ENCODE results near the gene GALNT17.
"Not testable (repeated sequence)": the region's sequence is repeated elsewhere in the genome, so short reads cannot be mapped to it uniquely, and the experiment has no call there.

GALNT17 gene

GRCh38 chr7:71643031-71643430, 511.1 kb downstream of the GALNT17 start:
- not testable (repeated sequence) for DNase-seq

GRCh38 chr7:71645836-71646235, 513.9 kb downstream of the GALNT17 start:
- DNase-seq = no peak

- DNase-seq = no peak
Observed at GRCh38 chr7:71649812-71650211, 517.9 kb downstream of the GALNT17 start.

GRCh38 chr7:71650653-71651337, 518.9 kb downstream of the GALNT17 start:
- DNase-seq = no peak

GRCh38 chr7:71652510-71652909, 520.6 kb downstream of the GALNT17 start:
- DNase-seq = no peak

DNA sequence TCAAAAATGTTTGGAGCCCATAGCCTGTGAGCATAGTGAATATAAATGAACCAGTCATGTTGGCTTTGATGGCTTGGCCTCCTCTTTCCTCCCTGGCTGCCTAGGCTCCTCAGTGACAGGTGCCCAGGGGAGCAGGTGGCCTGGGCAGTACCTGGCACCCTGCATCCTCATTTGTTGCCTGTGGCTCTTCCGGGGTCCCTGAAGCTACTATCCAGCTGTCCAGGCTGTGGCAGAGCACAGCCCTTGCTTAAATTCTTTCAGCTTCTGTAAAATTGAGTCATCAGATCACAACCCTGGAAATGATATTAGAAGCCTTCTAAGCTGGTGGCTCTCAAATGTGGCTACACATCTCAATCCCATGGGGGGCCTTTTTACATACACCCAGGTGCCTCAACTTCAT, 525.4 kb downstream of the GALNT17 start:
- DNase-seq = no peak

DNA sequence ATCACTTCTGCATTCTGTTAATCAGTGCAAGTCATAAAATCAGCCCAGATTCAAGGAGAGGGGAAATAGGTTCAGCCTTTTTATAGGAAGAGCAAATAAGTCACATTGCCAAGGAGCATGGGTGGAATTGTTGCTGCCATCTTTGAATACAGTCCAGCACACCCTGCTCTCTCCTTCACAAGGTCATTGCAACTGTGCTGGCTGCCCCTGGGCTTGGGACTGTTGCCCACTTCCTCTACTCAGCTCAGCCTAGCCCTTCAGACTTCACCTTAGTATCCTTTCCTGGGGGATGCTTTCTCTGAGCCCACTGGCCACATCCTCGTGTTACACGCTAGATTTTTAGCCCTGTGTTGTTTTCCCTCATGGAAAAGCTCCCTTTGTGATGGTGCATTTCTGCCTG, 527.7 kb downstream of the GALNT17 start:
- no peak for DNase-seq

- no peak for DNase-seq
Observed at GRCh38 chr7:71661671-71662224, 529.8 kb downstream of the GALNT17 start.

GRCh38 chr7:71665716-71666115, 533.8 kb downstream of the GALNT17 start:
- DNase-seq = no peak

- DNase-seq = no peak
Observed at GRCh38 chr7:71668572-71668971, 536.6 kb downstream of the GALNT17 start.

- no peak for DNase-seq
Observed at GRCh38 chr7:71679480-71679879, 547.5 kb downstream of the GALNT17 start.

DNA sequence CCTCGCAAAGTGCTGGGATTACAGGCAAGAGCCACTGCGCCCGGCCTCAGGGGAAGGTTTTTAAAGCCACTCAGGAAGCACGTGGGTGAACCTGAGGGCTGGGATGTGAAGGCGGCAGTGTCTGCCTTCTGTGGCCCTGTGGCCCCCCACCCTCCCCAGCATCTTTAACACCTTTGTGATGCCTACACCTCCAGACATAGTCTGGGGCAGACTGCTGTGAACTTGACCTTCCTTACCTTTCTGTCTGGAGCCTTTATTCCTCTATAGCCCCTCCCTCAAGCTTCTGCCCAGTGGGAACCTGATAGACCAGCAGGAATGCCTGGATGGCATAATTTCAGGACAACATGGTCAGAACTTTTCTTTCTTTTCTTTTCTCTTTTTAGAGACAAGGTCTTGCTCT, 550.2 kb downstream of the GALNT17 start:
- DNase-seq = no peak

GRCh38 chr7:71682841-71683781, 551.2 kb downstream of the GALNT17 start:
- no peak for DNase-seq

DNA sequence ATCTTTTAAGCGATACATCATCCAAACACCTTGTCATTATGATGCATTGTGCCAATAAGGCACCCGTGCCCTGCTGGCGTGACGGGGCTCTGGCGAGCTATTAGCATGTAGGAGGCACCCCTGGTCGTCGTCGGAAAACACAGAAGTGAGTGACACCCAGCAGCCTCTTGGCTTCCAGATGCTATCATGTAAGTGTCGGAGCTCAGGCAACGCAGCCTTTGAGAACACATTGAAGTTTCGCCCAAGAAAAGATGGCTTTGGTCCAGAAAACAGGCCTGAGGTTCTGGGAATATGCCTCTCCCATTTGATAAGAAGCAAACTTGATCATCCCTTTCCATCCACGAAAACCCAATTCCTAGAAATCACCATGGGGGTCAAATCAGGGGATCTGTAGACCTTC, 555.3 kb downstream of the GALNT17 start:
- DNase-seq = no peak

DNA sequence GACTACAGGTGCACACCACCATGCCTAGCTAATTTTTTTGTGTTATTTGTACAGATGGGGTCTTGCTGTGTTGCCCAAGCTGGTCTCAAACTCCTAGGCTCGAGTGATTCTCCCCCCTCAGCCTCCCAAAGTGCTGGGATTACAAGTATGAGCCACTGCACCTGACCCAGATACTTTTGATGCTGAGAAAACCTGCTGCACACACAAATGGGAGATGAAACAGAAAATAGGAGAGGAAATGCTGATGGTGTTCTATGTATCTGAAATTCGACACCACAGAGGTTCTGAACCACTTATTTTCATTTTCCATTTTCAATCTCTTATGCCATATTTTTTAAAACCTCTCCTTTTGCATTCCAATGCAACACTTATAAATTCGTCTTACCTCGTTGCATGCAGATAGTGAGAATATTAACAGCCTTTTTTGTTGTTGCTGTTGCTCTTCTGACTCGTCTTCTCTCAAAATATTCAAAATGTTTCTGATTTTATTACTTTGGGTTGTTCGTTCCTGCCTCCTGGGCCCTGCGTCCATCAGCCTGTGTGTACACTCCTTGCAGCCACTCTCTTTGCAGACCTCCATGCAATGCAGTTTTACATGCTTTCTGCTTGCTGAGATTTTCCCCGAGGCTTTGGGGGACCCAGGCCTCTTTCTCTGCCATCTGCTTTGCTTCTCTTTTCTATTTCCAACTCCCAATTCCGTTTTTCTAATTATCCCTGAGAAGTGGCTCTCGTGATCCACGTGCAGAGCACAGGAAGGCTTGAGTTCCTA, 556.1 kb downstream of the GALNT17 start:
- no peak for DNase-seq

DNA sequence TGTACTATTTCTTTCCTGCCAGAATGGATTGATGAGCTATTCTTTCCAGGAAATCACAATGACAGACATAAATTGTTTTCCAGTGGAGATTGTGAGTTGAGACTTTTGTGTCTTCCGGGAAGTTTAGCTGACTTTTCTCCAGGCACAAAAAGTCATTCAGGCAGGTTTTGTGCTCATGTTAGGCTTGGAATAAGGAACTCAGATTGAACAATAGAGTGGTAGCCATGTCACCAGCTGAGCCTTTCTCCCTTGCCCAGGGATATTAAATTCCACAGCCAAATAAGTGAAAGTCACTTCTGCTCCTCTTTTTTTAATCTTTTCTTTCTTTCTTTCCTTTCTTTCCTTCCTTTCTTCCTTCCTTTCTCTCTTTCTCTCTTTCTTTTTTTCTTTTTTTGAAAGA, 559.6 kb downstream of the GALNT17 start:
- no peak for DNase-seq

DNA sequence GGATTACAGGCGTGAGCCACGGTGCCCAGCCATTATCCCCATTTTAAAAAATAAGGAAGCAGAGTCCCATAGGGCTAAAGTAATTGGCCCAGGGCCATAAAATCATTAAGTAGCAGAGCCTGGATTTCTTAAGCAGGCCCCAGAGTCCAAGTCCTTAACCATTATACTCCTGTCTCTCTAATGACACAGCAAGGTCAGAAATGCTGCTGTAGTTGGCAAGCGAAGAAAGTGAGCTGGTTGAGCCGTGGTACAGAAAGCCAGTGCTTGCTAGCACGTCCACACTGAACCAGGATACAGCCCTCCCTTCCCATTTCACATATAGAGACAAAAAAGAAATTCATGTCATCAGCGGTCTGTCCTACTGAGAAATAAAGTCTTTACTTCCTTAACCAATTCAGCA, 562.7 kb downstream of the GALNT17 start:
- DNase-seq = no peak

DNA sequence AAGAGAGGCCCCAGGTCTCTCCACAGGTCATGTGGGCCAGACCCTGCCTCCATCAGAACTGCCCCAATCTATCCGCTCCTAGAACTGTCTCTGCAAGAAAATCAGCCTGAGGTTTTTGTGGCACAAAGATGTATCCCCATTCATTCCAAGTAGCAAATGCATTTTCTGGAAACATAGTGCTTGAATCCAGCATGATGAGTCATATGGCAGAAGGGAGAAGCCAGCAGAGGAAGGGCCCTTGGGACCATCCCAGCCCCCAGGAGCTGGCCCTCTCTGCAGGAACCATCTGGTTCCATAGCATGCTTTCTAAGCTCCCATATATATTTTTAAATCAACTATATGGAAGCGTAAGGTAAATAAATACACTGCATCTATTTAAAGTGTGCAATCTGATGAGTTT, 563.2 kb downstream of the GALNT17 start:
- no peak for DNase-seq

- no peak for DNase-seq
Observed at GRCh38 chr7:71696511-71696910, 564.6 kb downstream of the GALNT17 start.

GRCh38 chr7:71697400-71697799, 565.5 kb downstream of the GALNT17 start:
- no peak for DNase-seq

DNA sequence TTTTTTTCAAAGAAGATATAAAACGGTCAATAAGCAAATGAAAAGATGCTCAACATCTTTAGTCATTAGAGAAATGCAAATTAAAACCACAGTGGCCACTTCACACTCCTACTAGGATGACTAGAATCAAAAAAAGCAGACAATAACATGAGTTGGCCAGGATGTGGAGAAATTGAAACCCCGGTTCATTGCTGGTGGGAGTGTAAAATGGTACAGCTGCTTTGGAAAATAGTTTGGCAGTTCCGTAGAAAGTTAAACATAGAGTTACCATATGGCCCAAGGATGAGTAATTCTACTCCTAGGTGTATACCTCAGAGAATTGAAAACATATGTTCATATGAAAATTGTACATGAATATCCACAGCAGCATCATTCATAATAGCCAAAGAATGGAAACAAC, 573.3 kb downstream of the GALNT17 start:
- no peak for DNase-seq

DNA sequence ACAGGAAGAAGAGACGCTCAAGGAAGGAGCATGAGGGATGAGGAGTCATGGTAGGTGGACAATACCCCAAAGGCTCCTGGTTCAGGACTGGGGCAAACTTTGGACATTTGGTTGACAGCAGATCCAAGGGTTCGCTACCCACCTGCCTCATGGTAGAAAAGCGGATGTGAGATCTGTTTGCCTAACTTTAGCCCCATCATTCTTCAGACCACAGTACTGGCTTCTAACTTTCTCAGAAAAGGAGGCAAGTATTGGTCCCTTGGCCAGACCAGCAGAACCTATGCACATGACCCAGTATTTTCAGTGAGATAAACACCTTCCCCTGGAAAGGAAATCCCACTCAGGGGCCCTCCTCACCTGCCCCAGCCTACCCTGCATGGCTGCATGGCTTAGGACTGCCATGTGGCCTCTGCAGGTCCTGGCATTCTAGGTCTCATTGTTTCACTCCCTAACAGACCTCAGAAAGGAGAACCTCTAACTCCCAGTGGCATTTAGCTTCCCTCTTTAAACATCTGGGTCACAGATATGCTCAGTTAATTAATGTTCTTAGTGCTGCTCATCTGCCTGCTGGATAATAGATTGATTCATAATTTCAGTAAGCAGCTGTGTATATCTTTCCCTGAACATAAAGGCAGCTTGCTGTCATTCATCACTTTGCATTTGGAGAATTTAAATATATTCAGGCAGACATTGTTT, 574.1 kb downstream of the GALNT17 start:
- DNase-seq = no peak
